GM23338 (cell line): ENCODE results near the gene LRRC27. TPM values are rescaled to one million over a fixed set of nuclear protein-coding genes. Genes with fewer than 3 reads are reported as not detected.

ENCODE experiments used
- ATAC-seq: fragments of 200-7000 bp; cut with Tn5 transposase; 3 replicates; pipeline ENCODE4 v1.9.1; 2020
- DNase-seq: peaks from one replicate; pipeline ENCODE4 v3.0.0-alpha.2; 2015; ENCODE audit warnings: low spot score
- H2AFZ ChIP-seq: fragments of 200-600 bp; sonication (generic); 2 replicates; pipeline ENCODE4 v1.8.0; 2016; ENCODE audit warnings: antibody characterized with exemption, mild to moderate bottlenecking, moderate library complexity
- H3F3A ChIP-seq: fragments of 200-600 bp; sonication (generic); replicated peaks from 2 replicates; pipeline ENCODE4 v1.8.0; 2017; ENCODE audit warnings: antibody characterized with exemption, mixed run types, low read depth
- H3K27ac ChIP-seq: fragments of 200-600 bp; sonication (generic); 2 replicates; pipeline ENCODE4 v1.6.1; 2016; ENCODE audit warnings: low read depth
- H3K27me3 ChIP-seq: fragments of 200-600 bp; sonication (generic); 2 replicates; pipeline ENCODE4 v1.8.0; 2016; ENCODE audit warnings: mild to moderate bottlenecking, mixed run types, moderate library complexity; ENCODE audit not compliant: insufficient read depth
- H3K36me3 ChIP-seq: fragments of 200-600 bp; sonication (generic); 2 replicates; pipeline ENCODE4 v1.8.0; 2016; ENCODE audit warnings: mild to moderate bottlenecking; ENCODE audit not compliant: insufficient read depth
- H3K4me1 ChIP-seq: fragments of 200-600 bp; sonication (generic); 2 replicates; pipeline ENCODE4 v1.8.0; 2016; ENCODE audit warnings: mild to moderate bottlenecking, moderate library complexity; ENCODE audit not compliant: insufficient read depth
- H3K4me2 ChIP-seq: fragments of 200-600 bp; sonication (generic); 2 replicates; pipeline ENCODE4 v1.7.1; 2017; ENCODE audit warnings: mixed run types
- H3K4me3 ChIP-seq: fragments of 200-600 bp; sonication (generic); 2 replicates; pipeline ENCODE4 v1.6.1; 2016; ENCODE audit warnings: mixed run types
- H3K79me2 ChIP-seq: fragments of 200-600 bp; sonication (generic); replicated peaks from 2 replicates; pipeline ENCODE4 v1.8.0; 2017; ENCODE audit warnings: mild to moderate bottlenecking; ENCODE audit not compliant: insufficient read depth
- H3K9me2 ChIP-seq: fragments of 200-600 bp; sonication (generic); 2 replicates; pipeline ENCODE4 v1.8.0; 2017; ENCODE audit not compliant: insufficient read depth
- H4K20me1 ChIP-seq: fragments of 200-600 bp; sonication (generic); replicated peaks from 2 replicates; pipeline ENCODE4 v1.8.0; 2017; ENCODE audit warnings: mild to moderate bottlenecking; ENCODE audit not compliant: insufficient read depth
- H3K27ac Mint-ChIP-seq: 2 replicates; pipeline ENCODE4 v1.8.0; 2020; ENCODE audit warnings: inconsistent platforms, mild to moderate bottlenecking, moderate library complexity, mixed read lengths
- H3K27me3 Mint-ChIP-seq: 3 replicates; pipeline ENCODE4 v1.8.0; 2022; ENCODE audit warnings: low read depth, mild to moderate bottlenecking, moderate library complexity, mixed read lengths, inconsistent platforms; ENCODE audit not compliant: insufficient read depth, poor library complexity
- H3K36me3 Mint-ChIP-seq: 3 replicates; pipeline ENCODE4 v1.8.0; 2021; ENCODE audit warnings: low read depth, mild to moderate bottlenecking, inconsistent platforms, moderate library complexity, mixed read lengths
- H3K4me1 Mint-ChIP-seq: 3 replicates; pipeline ENCODE4 v1.8.0; 2020; ENCODE audit warnings: mild to moderate bottlenecking, inconsistent platforms, mixed read lengths
- H3K4me3 Mint-ChIP-seq: 3 replicates; pipeline ENCODE4 v1.8.0; 2021; ENCODE audit warnings: moderate library complexity, mild to moderate bottlenecking, inconsistent platforms, mixed read lengths
- H3K9me3 Mint-ChIP-seq: 3 replicates; pipeline ENCODE4 v1.8.0; 2020; ENCODE audit warnings: moderate library complexity, mild to moderate bottlenecking, inconsistent platforms, mixed read lengths
- CREB1 ChIP-seq: fragments of 250-450 bp; sonication (Bioruptor Pico); IDR thresholded peaks from 2 replicates; pipeline ENCODE4 v1.5.0; 2020; ENCODE audit warnings: low read depth, mild to moderate bottlenecking, moderate library complexity
- CTCF ChIP-seq, 2 experiments: fragments of 200-600 bp in 1 of 2; sonication (generic) in 1 of 2; conservative IDR thresholded peaks; 2 replicates each; pipeline versions ENCODE4 v1.5.1 to v1.6.1; 2016 to 2017; ENCODE audit warnings: antibody characterized with exemption in 2 of 2, low read depth in 2 of 2, mild to moderate bottlenecking in 2 of 2, moderate library complexity in 1 of 2
- EZH2 ChIP-seq: fragments of 200-600 bp; sonication (generic); IDR thresholded peaks from one replicate; pipeline ENCODE4 v1.8.0; 2017; ENCODE audit warnings: antibody characterized with exemption, mild to moderate bottlenecking, low read depth; ENCODE audit not compliant: unreplicated experiment
- EZH2phosphoT487 ChIP-seq: fragments of 200-600 bp; sonication (generic); IDR thresholded peaks from one replicate; pipeline ENCODE4 v1.8.1; 2018; ENCODE audit warnings: antibody characterized with exemption; ENCODE audit not compliant: unreplicated experiment
- JUNB ChIP-seq: IDR thresholded peaks from one replicate; pipeline ENCODE4 v1.6.1; 2016; ENCODE audit warnings: antibody characterized with exemption; ENCODE audit not compliant: unreplicated experiment
- NANOG ChIP-seq: IDR thresholded peaks from 2 replicates; pipeline ENCODE4 v1.6.1; 2016; ENCODE audit warnings: antibody characterized with exemption, borderline replicate concordance
- POLR2AphosphoS5 ChIP-seq: IDR thresholded peaks from 2 replicates; pipeline ENCODE4 v1.6.1; 2016; ENCODE audit warnings: antibody characterized with exemption, low read depth
- REST ChIP-seq: IDR thresholded peaks from one replicate; pipeline ENCODE4 v1.6.1; 2018; ENCODE audit warnings: antibody characterized with exemption; ENCODE audit not compliant: unreplicated experiment
- STAT1 ChIP-seq: IDR thresholded peaks from one replicate; pipeline ENCODE4 v1.6.1; 2016; ENCODE audit warnings: antibody characterized with exemption; ENCODE audit not compliant: unreplicated experiment
- ZNF114 ChIP-seq: fragments of 250-450 bp; sonication (Bioruptor Pico); IDR thresholded peaks from 2 replicates; pipeline ENCODE4 v1.5.0; 2020; ENCODE audit warnings: mild to moderate bottlenecking, moderate library complexity
- ZNF331 ChIP-seq: fragments of 250-450 bp; sonication (Bioruptor Pico); IDR thresholded peaks from 2 replicates; pipeline ENCODE4 v1.5.0; 2020; ENCODE audit warnings: low read depth, mild to moderate bottlenecking, moderate library complexity
- ZNF462 ChIP-seq: fragments of 250-450 bp; sonication (Bioruptor Pico); IDR thresholded peaks from 2 replicates; pipeline ENCODE4 v1.5.0; 2020; ENCODE audit warnings: mild to moderate bottlenecking, moderate library complexity
- polyA plus RNA-seq: library from polyadenylated mRNA; unstranded; fragments of >200 nt; fragmentation: Nextera tagmentation; extraction: Ambion mirVana; gene quantifications from 2 replicates; pipeline ENCODE4 v1.2.1, GENCODE V29; 2016
- total RNA-seq: library from RNA; depleted of rRNA; stranded (reverse); fragments of >200 nt; shearing (Covaris generic); gene quantifications from 2 replicates; pipeline ENCODE4 v1.2.3, GENCODE V29; 2014
- TF ChIP-seq, protein P1 (sequence below): IDR thresholded peaks from 2 replicates; pipeline ENCODE4 v1.6.1; 2016; ENCODE audit warnings: antibody characterized with exemption

Gene LRRC27
- total and polyA plus RNA-seq, 2 experiments from 2014 or later, result 2.9 to 3.5 TPM

DNA sequence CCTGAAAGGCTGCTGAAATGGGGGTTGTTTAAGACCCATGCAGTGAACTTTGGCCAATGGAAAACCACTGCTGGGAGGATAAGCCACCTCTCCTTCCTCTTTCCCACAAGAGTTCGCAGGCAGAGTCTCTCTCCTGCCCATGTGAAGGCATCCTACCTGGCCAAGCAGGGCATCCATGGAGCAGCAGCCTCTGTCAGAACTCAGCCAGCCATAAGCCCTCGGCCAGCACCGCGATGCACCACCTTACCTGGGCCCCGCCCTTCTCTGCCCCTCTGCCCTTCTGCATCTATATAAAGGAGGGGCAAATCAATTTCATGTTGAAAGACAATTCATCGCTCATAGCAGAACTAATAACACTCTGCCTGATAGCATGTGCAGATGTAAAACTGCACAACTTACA lies 18.1 kb upstream of the LRRC27 start:
- Histone ChIP-seq H3K27ac (no peak overlapping the region), H4K20me1 (no peaks in the 10 kb centered on the region), H3K36me3 (no peaks in the 10 kb centered on the region), H3K4me1 (no peaks in the 10 kb centered on the region; the same call in 1 of the 2 replicates), H2AFZ (no peak overlapping the region), H3K27me3 (peaks cover 24% of the 10 kb centered on the region), H3F3A (no peaks in the 10 kb centered on the region), H3K9me2 (no peaks in the 10 kb centered on the region), H3K4me2 (no peak overlapping the region), H3K4me3 (no peak overlapping the region), H3K79me2 (no peaks in the 10 kb centered on the region)
- Mint-ChIP-seq H3K9me3 (no peaks in the 10 kb centered on the region; the same call in 2 of the 3 replicates), H3K36me3 (no peaks in the 10 kb centered on the region), H3K27me3 (peaks cover 16% of the 10 kb centered on the region), H3K4me1 (peaks cover 9% of the 10 kb centered on the region; the same call in 2 of the 3 replicates), H3K27ac (no peak overlapping the region), H3K4me3 (no peak overlapping the region)
- ATAC-seq (no peak), DNase-seq (no peak)
- TF ChIP-seq NANOG (no peak), STAT1 (no peak), ZNF114 (CRISPR knock-in tag) (no peak), ZNF462 (CRISPR knock-in tag) (no peak), CTCF (conservative IDR thresholded peaks at IDR 0.05; ENCODE audit: low read depth in 2 of 2) (no peak), POLR2AphosphoS5 (no peak), ZNF331 (no peak), EZH2 (no peak), CREB1 (CRISPR knock-in tag) (no peak), REST (no peak), JUNB (no peak), EZH2phosphoT487 (no peak)
- TF ChIP-seq, protein P1, sequence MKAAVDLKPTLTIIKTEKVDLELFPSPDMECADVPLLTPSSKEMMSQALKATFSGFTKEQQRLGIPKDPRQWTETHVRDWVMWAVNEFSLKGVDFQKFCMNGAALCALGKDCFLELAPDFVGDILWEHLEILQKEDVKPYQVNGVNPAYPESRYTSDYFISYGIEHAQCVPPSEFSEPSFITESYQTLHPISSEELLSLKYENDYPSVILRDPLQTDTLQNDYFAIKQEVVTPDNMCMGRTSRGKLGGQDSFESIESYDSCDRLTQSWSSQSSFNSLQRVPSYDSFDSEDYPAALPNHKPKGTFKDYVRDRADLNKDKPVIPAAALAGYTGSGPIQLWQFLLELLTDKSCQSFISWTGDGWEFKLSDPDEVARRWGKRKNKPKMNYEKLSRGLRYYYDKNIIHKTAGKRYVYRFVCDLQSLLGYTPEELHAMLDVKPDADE, result no peak
